GM21737 (cell line): Measurements from ENCODE around the gene PFKFB2.
A peak's percentile ranks its signal among the peaks of the same experiment; 100 is the strongest.
"Not testable (repeated sequence)": the region's sequence is repeated elsewhere in the genome, so short reads cannot be mapped to it uniquely, and the experiment has no call there.

Experiments used
- ATAC-seq: cut with Tn5 transposase; IDR thresholded peaks from one replicate; pipeline ENCODE4 v1.9.1; 2021; ENCODE audit warnings: mild to moderate bottlenecking, moderate library complexity; ENCODE audit not compliant: unreplicated experiment

PFKFB2 gene

GRCh38 chr1:207036865-207037264 lies 16.2 kb upstream of the PFKFB2 start:
- no peak for ATAC-seq

GRCh38 chr1:207039380-207040180 lies 13.5 kb upstream of the PFKFB2 start:
- no peak for ATAC-seq

- no peak for ATAC-seq
These were observed 12.9 kb upstream of the PFKFB2 start for GRCh38 chr1:207040181-207040533.

- not testable (repeated sequence) for ATAC-seq
These were observed 11.7 kb upstream of the PFKFB2 start for GRCh38 chr1:207041397-207041796.

- no peak for ATAC-seq
These were observed 7.6 kb upstream of the PFKFB2 start for GRCh38 chr1:207045453-207045852.

GRCh38 chr1:207047505-207047904 lies 5.6 kb upstream of the PFKFB2 start:
- ATAC-seq: no peak

GRCh38 chr1:207048041-207048440 lies 5.0 kb upstream of the PFKFB2 start:
- no peak for ATAC-seq

- no peak for ATAC-seq
These were observed 4.0 kb upstream of the PFKFB2 start for GRCh38 chr1:207049054-207049453.

- no peak for ATAC-seq
These were observed 3.6 kb upstream of the PFKFB2 start for GRCh38 chr1:207049514-207049913.

- peak; percentile 27 for ATAC-seq
These were observed 3.1 kb upstream of the PFKFB2 start for GRCh38 chr1:207049974-207050391.

GRCh38 chr1:207050480-207051190 lies 2.4 kb upstream of the PFKFB2 start:
- peak; percentile 52 for ATAC-seq

GRCh38 chr1:207051191-207051943 lies 1.7 kb upstream of the PFKFB2 start, which contains the start of gene YOD1:
Gene YOD1, minus strand, starts transcription at chr1:207051208. Its CDS starts 178 bp downstream, at chr1:207051030.
- no peak for ATAC-seq

GRCh38 chr1:207054491-207054890 lies 1.4 kb downstream of the PFKFB2 start:
- no peak for ATAC-seq

GRCh38 chr1:207055386-207056001 lies 2.4 kb downstream of the PFKFB2 start:
- ATAC-seq: no peak

GRCh38 chr1:207056673-207057072 lies 3.6 kb downstream of the PFKFB2 start:
- ATAC-seq: no peak

- ATAC-seq: no peak
These were observed 5.2 kb downstream of the PFKFB2 start for GRCh38 chr1:207058252-207058651.

GRCh38 chr1:207058878-207059867 lies 6.1 kb downstream of the PFKFB2 start:
- ATAC-seq: no peak

- no peak for ATAC-seq
These were observed 6.8 kb downstream of the PFKFB2 start for GRCh38 chr1:207059881-207060280.

- no peak for ATAC-seq
These were observed 7.5 kb downstream of the PFKFB2 start for GRCh38 chr1:207060596-207060995.

GRCh38 chr1:207062058-207062457 lies 9.0 kb downstream of the PFKFB2 start:
- no peak for ATAC-seq
